GM13976 (cell line): ENCODE measurements around the gene KBTBD13.
"Not testable (repeated sequence)": the region's sequence is repeated elsewhere in the genome, so short reads cannot be mapped to it uniquely, and the experiment has no call there.

Experiments used
- DNase-seq: peaks from one replicate; pipeline ENCODE4 v3.0.0; 2012; ENCODE audit warnings: low spot score
- CTCF ChIP-seq: IDR thresholded peaks from 2 replicates; pipeline ENCODE4 v1.5.1; 2012; ENCODE audit warnings: borderline replicate concordance, mild to moderate bottlenecking; ENCODE audit not compliant: insufficient read depth; ENCODE audit errors: extremely low read depth, missing control alignments, control extremely low read depth
- in situ Hi-C: fragments of 300-500 bp; cut with MboI; formaldehyde crosslinking; loops from one replicate; pipeline ENCODE4 v1.12.0; 2022; ENCODE audit warnings: low sequenced_read_pairs, mixed read lengths, inconsistent platforms; ENCODE audit not compliant: unreplicated experiment

Gene KBTBD13

GRCh38 chr15:65092911-65093792 is 16.6 kb downstream of the KBTBD13 start:
- no peak for TF ChIP-seq CTCF
- DNase-seq: no peak
- in situ Hi-C loops: no loop called here

- DNase-seq, in situ Hi-C loops: not testable (repeated sequence)
Observed at GRCh38 chr15:65093793-65094170, 17.2 kb downstream of the KBTBD13 start.

- in situ Hi-C loops: no loop called here
- no peak for DNase-seq
- no peak for TF ChIP-seq CTCF
Observed at GRCh38 chr15:65094294-65094995, 17.9 kb downstream of the KBTBD13 start.

- TF ChIP-seq CTCF: no peak
- no peak for DNase-seq
Observed at GRCh38 chr15:65095011-65095746, 18.6 kb downstream of the KBTBD13 start.

GRCh38 chr15:65095747-65096104 is 19.2 kb downstream of the KBTBD13 start:
- TF ChIP-seq CTCF: no peak
- no peak for DNase-seq
- in situ Hi-C loops: no loop called here

More at GRCh38 chr15:65095011-65095746, 18.6 kb downstream of the KBTBD13 start:
- in situ Hi-C loops: no loop called here

GRCh38 chr15:65096481-65097385 is 20.2 kb downstream of the KBTBD13 start:
- no peak for TF ChIP-seq CTCF
- in situ Hi-C loops: no loop called here
- no peak for DNase-seq
